ENCODE results near the gene AK8.
A peak's percentile ranks its signal among the peaks of the same experiment; 100 is the strongest.

- TF ChIP-seq EZH2 (IDR thresholded peaks at IDR 0.05; ENCODE audit: borderline replicate concordance, low read depth, low read length, poor library complexity, severe bottlenecking) (peak; percentile 79), CTCF (conservative IDR thresholded peaks at IDR 0.05; ENCODE audit: low read depth, low read length) (no peak)
Observed at GRCh38 chr9:132744881-132745755, 133.0 kb downstream of the AK8 start.
